Fibroblast of peridontal ligament (primary cell): ENCODE measurements around the gene MAGEB3.

Source experiments
- DNase-seq: peaks from one replicate; pipeline ENCODE4 v3.0.0-alpha.2; 2010; ENCODE audit errors: extremely low read depth

MAGEB3 gene

DNA sequence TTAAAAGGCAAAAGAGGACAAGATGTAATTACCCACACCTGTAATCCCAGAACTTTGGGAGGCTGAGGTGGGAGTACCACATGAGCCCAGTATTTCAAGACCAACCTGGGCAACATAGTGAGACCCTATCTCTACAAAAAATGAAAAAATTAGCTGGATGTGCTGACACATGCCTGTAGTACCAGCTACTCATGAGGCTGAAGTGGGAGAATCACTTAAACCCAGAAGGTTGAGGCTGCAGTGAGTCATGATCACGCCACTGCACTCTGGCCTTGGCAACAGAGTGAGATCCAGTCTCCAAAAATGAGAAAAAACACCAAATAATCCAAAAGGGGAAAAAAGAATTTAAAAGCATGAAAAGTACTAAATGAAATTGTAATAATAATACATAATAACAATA, 47.9 kb downstream of the MAGEB3 start:
- DNase-seq, result peak; percentile 57

DNA sequence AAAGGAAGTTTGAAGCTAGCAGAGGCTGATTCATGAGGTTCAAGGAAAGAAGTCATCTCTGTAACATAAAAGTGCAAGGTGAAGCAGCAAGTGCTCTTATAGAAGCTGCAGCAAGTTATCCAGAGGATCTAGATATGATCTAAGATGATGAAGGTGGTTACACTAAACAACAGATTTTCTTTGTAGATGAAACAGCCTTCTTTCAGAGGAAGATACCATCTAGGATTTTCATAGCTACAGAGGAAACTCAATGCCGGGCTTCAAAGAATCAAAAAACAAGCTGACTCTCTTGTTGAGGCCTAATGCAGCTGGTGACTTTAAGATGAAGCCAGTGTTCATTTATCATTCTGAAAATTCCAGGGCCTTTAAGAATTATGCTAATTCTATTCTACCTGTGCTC, 50.0 kb downstream of the MAGEB3 start:
- no peak for DNase-seq

DNA sequence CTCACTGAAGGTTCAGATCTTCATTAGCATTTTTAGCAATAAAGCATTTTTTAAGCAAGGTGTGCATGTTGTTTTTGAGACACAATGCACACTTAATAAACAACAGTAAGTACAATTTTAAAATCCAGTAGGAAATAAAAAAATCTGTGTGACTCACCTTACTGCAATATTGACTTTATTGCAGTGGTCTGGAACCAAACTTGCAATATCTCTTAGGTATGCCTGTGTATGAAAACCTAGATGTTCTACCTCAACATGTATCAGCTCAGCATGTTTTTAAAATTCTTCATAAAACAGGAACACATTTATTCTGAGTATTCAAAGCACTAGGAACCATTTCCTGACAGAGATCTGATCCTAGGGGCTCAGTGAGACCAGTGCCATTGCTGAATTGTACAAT, 52.1 kb downstream of the MAGEB3 start:
- DNase-seq, result no peak

DNA sequence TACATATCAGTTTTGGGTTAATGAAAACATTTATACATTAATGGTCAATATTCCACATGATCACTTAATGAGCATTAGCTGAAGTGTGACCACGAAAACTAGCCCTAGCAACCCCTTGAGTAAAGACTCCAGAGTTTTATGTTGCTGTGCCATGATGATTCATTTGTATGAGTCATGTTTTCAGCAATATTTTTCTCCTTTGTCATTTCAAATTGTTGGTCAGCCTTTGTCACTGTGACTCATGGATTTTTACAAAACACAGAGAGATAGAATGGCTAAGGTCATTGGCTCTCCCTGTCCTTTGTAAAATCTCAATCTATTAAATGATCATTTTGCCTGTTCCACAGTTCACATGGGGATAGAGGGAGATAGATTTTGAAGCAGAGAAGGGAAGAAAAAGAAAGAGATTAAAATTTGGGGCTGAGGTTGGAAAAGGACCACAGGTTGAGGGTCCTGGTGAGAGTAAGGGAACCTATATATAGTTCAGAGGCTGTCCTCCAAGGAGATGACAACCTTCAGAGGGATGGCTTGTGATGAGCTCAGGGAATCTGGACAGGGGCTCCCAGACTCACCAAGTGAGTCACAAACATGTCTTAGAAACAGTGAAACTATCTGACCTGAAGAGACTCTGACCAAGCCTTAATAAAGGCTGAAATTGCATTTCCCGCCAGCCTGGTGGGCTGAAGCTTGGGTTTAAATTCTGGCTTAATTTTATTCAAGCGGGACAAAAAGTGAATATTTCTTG, 53.2 kb downstream of the MAGEB3 start:
- DNase-seq, result peak; percentile 93
